ENCODE data around the gene MYB.
"Not testable (repeated sequence)": the region's sequence is repeated elsewhere in the genome, so short reads cannot be mapped to it uniquely, and the experiment has no call there.

Gene MYB

DNA sequence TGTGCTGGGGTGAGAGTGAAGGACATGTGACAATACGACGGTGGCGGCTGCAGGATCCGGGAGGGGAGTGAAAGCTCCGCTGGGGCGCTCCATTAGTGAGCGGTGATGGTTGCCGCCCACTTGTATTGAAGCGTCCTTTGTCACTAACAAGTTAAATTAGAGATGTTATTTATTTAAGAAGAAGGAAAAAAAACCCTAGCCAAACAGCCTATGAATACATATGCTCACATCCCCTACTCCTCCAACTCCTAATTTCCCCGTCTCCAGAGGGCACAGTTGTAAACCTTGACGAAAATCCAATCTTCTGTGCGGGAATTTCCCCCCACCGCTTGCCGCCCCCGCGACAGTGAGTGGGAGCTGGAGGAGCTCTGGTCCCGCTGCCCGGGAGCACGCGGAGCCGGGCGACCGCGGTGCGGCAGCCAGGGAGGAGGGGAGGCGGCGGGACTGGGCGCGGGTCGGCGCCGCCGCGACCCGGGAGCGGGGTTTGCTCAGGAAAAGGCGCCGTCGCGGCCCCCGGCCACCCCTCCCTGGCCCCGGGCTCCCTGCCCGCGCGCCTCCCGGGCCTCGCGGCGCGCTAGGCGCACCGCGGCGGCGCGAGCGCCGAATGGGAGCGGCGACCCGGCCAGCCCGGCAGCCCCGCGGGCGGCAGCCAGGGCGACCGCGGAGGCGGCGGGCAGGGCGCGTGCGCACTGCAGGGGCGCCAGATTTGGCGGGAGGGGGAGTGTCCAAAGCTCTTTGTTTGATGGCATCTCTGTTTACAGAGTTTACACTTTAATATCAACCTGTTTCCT is at the start of gene MYB:
Gene MYB (plus strand): TSS at position 767 of the 791 bp plus-strand sequence. CDS start 206 bp downstream, outside the sequence.
- peak; percentile 87 for DNase-seq

DNA sequence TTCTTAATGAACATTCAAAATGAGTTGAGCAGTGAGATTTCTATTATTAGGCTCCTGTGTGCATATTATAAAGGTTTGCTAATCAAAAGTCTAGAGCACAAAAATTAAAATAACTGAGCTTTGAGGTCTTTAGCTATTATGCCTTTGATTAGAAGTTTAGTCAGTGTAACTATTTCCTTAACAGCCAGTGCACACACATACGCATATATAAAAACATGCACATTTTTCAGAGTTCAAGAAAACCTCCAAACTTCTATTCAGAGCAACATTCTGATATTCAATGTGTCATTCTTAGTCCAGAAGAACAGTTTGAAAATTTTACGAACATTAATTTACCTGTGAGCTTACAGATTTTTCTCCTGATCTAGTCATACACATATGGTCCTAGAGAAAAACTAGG is 48.3 kb upstream of the MYB start:
- DNase-seq: no peak

DNA sequence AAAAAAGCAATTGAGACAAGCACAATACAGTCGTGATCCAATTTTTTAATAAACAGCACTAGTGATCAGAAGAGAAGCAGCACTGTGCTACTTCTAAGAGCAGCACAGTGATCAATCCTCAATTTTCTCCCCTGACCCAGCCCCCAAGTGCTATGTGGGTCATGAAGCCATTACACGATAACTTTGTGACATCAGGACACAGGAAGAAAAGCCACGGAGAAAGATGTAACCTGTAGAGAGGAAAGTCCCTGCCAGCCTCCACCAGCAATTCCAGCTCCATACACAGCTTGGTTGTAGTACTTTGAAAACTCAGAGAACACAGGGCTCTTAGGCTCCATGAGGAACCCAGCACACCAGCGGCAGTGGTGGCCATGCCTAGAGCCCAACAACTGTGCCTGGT is 45.3 kb upstream of the MYB start:
- DNase-seq: no peak

DNA sequence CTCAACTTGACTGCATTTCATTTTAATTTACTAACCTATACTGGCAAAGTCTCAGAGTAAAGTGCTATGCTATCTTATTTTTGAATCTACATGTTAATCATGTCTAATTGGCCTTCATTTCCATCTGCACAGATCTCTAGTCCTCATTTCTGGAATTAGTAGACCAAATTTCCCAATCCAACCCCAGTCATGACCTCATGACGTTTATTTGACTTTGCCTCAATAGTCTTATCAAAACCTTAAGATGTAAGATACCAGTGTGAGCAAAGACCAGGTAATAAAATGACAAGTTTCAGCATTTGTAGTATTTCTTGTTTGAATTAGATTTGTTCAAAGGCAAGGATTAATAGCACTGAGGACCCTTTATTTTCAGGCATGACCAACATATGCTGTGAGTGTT is 43.3 kb upstream of the MYB start:
- no peak for DNase-seq

DNA sequence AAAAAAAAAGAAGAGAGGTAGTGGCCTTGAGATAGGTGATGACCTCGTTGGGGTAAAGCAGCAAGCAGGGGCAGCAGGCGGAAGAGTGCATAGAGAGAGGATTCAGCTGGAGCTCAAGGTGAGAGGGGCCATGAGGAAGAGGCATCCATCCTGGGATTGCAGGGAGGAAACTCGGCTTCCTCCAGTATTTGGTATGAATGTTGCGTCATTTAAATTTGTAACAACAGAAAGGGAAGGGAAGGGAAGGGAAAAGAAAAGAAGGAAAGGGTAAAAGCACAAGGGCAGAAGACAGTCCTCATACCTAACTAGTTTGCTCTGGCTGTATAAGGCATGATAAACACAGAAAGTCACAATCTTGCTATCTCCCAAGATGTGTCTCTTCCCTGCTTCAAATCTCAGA is 39.9 kb upstream of the MYB start:
- no peak for DNase-seq

DNA sequence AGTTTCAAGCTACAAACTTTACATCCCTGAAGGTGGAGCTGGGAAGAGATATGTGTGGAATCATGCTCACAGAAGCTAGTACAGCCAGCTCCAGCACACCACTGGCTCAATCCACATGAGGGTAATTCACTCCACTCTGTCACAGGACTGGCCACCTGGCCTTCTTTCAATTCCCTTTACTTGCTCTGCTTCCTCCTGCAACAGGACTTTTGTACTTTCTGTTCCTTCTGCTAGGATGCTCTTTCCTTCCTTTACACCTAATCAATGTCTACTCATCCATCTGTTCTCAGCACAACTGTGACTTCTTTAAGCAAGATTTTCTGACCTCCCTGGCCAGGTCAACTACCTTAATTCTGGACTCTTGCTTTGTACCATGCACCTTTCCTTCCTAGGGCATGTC is 39.4 kb upstream of the MYB start:
- no peak for DNase-seq

DNA sequence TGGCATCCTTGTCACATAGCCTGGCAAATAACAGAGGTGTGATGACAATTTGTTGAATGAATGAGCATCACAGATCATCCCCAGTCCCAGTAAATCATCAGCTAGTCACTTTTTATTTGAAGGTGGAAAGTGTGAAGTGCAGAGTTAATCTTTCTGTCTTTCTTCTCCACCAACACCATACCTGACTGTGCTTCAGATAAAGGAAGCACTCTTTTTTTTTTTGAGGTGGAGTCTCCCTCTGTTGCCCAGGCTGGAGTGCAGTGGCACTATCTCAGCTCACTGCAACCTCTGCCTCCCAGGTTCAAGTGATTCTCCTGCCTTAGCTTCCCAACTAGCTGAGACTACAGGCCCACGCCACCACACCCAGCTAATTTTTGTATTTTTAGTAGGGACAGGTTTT is 38.9 kb upstream of the MYB start:
- DNase-seq: not testable (repeated sequence)

DNA sequence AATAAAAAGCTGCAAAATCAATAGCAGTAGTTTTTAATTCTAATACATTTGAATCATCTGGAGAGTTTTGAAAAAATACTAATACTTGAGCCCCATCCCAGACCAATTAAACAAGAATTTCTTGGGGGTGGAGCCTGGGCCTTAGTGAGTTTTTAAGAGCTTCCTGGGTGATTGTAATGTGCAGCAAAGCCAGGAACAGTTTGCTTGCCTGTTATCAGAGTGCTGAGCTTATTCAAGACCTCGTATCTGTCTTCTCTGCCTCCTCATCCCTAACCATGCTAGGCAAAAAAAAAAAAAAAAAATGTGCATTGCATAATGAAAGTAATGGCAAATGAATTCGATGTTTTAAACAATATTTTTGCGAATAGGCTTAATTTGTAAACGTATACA is 36.4 kb upstream of the MYB start:
- no peak for DNase-seq

DNA sequence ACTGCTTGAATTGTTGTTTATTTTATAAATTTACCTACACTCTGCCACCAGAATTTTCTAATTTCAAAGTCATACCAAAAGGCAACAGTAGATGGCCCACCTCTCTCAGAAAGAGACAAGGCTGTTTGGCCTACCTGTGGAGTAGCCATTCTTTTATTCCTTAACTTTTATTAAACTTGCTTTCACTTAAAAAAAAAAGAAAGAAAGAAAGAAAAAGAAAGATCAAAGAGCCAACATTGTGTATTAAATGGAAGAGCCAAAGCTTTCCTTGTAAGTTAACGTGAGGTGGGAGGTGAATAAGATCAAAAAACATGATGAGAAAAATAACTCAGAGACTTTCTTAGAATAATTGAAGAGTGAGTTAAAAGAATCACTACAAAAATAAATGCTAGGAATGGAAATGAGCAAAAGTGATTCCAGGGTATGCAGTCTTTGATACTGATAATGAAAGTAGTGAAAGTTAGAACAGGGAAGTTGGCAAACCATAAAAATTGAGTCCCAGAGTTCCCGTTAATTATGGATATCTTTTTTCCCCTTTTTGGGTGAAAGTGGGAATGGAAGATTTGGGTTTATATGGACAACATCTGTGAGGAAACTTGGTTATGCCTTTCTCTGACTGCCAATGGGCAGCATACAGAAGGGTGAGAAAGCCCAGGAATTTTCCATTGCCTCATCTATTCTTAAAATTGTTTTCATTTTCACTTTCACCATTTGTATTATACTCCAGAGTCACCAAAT is 35.9 kb upstream of the MYB start:
- DNase-seq: no peak

DNA sequence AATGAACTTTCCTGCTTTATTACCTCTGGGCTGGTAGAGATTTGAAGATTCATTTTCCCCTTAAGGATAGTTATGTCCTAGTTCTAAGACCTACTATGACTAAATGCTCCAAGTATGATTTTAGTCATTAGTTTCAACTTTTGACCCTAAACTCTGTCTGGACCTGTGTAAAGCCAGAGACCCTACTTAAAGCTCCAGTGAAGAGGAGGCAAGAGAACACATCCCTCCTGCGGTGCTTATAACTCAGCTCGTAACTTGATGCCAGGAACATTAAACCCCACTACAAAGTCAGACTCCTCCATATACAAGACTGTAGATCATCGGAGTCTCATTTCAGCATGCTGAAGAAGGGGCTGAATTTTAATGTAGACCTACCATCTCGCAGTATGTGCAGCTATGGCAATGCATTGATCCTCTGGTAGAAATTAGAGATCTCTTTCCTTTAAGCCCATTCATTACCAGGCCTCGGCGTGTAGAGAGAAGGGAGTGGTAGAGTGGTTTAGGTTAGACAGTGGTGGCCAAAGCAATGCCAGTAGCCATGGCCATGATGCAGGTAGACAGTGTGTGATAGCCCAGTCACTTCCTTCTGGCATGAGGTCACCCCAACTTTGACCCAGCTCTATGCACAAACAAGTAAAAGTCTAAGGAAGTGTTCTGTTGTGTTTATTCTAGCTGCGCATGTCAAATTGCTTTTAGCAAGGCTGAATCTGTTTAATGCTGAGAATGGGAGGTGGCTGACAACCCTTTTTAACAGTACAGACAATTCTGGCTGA is 34.8 kb upstream of the MYB start:
- DNase-seq: no peak

DNA sequence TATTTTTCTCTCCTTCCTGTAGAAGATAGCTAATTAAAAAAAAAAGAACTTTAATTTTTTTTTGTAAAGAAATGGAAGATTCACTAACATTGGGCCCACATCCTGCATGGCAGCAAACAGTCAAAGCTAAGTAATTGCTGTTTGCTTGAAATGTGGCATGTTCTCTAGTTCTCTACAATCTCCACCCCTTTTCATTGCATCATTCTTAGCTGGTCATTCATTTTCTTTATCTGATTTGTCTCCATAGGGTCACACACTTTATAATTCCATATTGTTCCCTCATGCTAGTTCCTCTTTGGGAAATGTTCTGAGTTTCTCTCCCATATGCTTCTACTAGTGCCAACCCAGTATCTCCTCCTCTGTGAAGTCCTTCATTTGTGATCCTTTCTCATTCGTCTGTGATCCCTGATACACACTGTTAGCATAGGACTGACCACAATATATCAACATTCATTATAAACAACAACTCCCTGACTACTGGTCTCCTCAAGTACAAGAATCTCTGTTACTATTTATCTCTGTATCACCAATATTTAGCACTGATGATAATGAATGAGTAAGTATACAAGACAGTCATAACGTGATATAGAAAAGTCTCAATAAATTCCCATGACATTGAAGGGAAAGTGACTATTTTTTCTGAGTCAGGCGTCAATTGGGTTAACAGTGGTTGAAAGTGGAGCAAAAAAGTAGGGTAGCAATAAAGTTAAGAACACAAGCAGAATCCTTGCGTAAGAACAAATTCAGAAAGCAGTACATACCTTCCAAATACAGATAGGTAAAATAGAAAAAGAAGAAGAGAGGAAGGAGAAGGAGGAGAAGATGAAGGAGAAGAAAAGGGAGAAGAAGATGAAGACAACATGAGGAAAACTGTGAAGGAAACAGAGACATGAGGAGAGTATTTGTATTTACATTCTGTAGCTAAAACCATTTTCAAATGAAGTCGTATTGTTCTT is 33.2 kb upstream of the MYB start:
- DNase-seq: no peak

DNA sequence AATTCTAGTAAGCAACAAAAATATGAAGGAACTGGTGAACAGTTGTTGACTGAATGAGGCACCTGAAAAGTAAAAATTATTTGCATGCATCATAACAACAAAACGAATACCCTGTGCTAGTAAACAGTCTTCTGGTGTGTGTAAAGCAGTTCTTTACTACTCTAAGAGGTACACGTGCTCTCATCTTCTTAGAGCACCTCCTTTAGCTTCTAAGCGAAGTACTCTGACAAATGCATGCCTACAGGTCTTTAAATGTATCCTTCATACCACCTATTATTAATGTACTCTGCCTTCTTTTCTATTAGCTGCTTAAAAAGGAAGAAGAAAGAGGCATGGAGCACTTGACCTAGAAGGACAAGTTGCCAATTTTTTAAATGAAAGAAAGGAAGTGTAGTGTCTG is 32.2 kb upstream of the MYB start:
- no peak for DNase-seq

DNA sequence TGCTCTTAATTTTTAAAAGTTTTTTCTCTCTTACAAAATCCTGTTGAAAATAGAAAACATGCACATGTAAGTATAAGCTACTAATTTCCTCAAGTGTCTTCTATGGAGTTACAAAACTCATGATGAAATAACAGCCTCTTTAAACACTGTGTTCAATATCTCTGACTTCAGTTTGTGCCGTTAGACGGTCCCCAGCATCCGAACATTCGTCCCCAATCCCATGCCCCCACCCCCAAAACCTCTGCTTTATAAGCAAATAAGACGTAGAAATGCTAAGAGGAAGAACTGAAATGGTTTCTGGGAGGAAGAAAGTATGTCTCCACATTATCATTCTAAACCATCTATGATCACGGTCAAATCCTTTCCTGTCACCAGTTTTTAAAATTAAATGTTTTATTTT is 31.7 kb upstream of the MYB start:
- no peak for DNase-seq

DNA sequence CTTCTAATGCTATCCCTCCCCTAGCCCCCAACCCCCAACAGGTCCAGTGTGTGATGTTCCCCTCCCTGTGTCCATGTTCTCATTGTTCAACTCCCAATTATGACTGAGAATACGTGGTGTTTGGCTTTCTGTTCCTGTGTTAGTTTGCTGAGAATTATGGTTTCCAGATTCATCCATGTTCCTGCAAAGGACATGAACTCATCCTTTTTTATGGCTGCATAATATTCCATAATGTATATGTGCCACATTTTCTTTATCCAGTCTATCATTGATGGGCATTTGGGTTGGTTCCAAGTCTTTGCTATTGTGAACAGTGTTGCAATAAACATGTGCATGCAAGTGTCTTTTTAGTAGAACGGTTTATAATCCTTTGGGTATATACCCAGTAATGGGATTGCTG is 30.6 kb upstream of the MYB start:
- not testable (repeated sequence) for DNase-seq

DNA sequence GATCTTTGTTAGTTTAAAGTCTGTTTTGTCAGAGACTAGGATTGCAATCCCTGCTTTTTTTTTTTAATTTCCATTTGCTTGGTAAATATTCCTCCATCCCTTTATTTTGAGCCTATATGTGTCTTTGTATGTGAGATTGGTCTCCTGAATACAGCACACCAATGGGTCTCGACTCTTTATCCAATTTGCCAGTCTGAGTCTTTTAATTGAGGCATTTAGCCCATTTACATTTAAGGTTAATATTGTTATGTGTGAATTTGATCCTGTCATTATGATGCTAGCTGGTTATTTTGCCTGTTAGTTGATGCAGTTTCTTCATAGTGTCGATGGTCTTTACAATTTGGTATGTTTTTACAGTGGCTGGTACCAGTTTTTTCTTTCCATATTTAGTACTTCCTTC is 27.0 kb upstream of the MYB start:
- DNase-seq: not testable (repeated sequence)

DNA sequence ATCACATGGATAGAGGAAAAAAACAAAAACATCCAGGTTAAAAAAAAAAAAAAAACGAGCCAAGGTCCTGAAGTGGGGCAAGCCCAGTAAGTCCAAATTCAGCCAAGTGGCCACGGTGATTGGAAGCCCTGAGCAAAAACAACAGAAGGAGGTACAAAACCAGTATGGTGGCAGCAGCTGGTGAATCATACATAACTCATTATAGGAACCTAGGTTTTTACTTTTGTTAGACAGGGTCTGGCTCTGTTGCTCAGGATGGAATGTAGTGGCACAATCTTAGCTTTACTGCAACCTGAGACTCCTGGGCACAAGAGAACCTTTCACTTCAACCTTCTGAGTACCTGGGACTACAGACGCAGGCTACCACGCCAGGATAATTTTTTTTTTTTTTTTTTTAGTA is 22.7 kb upstream of the MYB start:
- DNase-seq: no peak

DNA sequence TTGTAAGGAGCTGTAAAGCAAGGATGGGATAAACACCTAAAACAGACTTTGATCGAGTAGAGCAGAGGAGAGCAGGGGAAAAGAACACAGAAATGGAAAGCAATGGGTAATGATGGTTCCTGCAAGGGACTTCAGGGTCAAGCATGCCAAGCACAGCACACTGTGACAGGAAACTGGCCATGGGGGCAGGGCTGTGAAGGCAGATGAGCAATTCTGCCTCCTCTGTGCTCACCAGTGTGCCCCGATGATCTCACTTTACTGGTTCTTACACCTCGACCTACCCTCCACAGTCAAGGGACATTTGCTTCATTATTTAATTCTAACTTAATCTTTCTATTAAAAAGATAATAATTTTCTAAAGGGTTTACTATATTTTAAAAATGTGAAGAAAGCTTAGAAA is 21.6 kb upstream of the MYB start:
- no peak for DNase-seq

DNA sequence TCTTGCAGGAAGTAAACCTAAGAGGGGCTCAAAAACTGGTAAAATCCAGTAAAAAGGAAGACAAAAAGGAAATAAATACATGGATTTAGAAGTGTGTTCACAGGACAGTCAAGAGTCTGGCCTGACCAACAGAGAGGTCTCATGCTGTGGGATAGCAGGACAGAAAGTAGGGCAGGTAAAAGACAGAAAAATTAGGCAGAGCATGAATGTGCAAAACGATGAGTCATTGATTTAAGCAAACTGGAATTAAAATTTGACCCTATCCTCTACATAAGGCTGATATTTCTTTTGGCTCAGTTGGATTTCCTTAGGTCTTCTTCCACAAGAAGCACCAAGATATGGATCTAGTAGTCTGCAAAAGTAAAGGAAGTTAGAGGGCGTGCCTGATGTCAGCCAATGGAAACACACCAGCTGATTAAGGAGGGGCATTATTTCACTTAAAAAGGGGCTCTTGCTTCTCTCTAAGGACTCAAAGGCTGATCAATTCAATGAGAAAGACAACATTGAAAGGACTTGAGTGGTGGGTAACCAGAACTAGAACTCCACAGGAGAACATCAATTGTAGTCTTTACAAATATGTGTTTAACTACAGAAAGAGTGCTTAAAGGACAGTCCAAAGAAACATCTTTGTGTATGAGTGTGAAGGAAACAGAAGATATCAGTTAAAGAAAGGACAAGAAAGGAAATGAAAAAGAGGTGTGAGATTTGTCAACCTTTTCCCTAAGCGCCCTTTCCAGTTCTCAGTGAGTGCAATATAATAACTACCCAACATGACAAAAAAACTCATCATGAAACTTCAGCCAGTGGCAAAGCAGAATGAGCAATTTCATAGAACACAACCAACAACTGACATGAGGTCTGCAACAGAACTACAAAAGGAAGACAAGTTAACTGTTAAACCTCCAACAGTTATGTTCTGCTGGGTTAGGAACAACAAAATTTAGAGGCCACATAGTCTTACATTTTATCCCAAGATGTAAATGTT is 19.4 kb upstream of the MYB start:
- no peak for DNase-seq

DNA sequence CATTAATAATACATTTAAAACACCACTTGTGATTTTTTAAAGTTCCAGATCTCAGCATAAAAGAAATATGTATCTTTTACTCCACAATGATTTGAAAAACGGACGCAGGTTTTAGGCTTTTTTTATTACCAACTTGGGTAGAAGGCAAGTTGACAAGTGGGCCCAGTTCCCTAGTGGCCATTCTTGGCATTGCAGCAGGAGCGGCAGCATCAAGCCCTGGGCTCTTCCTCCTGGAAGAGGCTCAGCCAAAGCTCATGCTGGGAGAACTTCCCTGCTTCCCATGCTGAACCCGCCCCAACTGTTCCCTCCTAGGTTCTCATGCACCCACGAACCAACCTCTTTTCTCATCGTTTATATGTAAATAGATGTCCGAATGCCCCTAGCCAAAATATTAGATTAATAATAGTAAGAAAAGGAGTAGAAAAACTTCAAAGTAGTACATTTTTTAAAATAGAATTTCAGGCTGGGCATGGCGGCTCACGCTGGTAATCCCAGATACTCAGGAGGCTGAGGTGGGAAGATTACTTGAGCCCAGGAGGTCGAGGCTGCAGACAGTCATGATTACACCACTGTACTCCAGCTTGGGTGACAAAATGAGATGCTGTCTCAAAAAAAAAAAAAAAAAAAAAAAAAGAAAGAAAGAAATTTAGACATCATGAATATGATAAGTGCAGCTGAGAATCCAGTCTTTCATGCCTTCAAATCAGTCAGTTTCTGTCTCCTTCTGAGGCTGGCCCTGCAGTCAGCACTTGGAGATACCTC is 18.2 kb upstream of the MYB start:
- no peak for DNase-seq

DNA sequence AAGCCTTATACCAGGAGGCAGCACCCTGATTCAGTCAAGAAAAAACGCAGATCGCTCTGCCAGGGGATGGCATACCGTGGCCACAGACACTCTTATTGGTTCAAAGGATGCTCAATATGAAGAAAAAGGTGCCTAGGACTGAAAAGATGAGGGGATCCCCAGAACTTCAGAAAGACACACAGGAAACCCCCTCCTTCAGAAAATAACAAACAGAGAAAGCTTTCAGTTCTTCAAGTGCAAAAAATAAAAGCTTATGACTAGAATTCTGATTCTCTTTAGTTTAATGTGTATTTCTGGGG is 17.7 kb upstream of the MYB start:
- DNase-seq: peak; percentile 79

DNA sequence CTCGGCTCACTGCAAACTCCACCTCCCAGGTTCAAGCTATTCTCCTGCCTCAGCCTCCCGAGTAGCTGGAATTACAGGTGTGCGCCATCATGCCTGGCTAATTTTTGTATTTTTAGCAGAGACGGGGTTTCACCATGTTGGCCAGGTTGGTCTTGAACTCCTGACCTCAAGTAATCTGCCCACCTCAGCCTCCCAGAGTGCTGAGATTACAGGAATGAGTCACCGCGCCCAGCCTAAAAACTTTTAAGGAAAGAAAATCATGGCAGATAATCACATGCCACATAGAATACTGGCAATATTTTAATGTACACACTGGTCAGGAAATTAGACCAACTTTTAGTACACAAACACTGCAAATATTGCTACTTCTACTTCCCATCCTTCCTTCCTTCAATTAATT is 16.7 kb upstream of the MYB start:
- DNase-seq: not testable (repeated sequence)
